ENCODE results near the gene EPHB2. TPM values are rescaled to one million over a fixed set of nuclear protein-coding genes. Genes with fewer than 3 reads are reported as not detected.

Gene EPHB2
- total and polyA plus RNA-seq, 2 experiments from 2014 or later: 1.0 to 5.1 TPM

DNA sequence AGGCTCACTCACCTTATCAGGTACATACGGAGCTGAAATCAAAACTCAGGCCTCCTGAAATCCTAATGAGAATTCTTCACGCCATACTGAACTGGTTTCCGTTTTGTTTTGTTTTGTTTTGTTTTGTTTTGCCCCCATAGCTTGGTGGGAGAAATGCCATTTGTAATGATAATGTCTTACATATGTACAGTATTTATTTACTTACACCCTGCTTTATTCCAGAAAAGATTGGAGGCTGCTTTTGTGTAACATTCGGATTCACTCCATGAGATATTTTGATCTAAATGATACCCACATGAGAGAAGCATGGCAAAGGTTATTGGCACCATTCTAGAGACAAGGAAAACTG, 84.7 kb downstream of the EPHB2 start:
- Histone ChIP-seq H3K9me2 (ENCODE audit: insufficient read depth) (no peaks in the 10 kb centered on the region), H3K4me3 (no peak overlapping the region), H3K9ac (no peak overlapping the region), H4K20me1 (ENCODE audit: insufficient read depth) (no peaks in the 10 kb centered on the region), H3K36me3 (ENCODE audit: low read depth) (no peaks in the 10 kb centered on the region), H3K4me2 (ENCODE audit: unreplicated experiment) (no peak overlapping the region), H3K4me1 (ENCODE audit: insufficient read depth) (no peaks in the 10 kb centered on the region), H3K9me3 (ENCODE audit: low read depth) (no peaks in the 10 kb centered on the region), H3K79me2 (ENCODE audit: insufficient read depth) (no peaks in the 10 kb centered on the region), H3F3A (ENCODE audit: insufficient read depth) (no peaks in the 10 kb centered on the region), H2AFZ (no peak overlapping the region), H3K27ac (no peak overlapping the region), H3K27me3 (replicated peaks; ENCODE audit: insufficient read depth) (no peaks in the 10 kb centered on the region; the same call in 1 of the 2 replicates)
- TF ChIP-seq EZH2 (IDR thresholded peaks at IDR 0.05; ENCODE audit: insufficient read depth, poor library complexity, severe bottlenecking): no peak
- TF ChIP-seq EZH2phosphoT487 (IDR thresholded peaks at IDR 0.05; ENCODE audit: insufficient read depth, low read depth): no peak
- WGBS, 2 experiments (ENCODE audit: low coverage in 1 of 2, low lambda C conversion rate in 2 of 2, missing lambda C conversion rate in 2 of 2): 92 to 96% methylated on average over 4 of the region's 4 CpGs
- in situ Hi-C loops (cut with MboI): no loop called here
- DNase-seq: no peak

GRCh38 chr1:22796642-22797041, 86.0 kb downstream of the EPHB2 start:
- H3K9ac ChIP-seq: no peak overlapping the region
- no peaks in the 10 kb centered on the region for H3K4me1 ChIP-seq (ENCODE audit: insufficient read depth)
- DNase-seq: no peak
- H3K4me3 ChIP-seq: no peak overlapping the region
- H3F3A ChIP-seq (ENCODE audit: insufficient read depth): no peaks in the 10 kb centered on the region
- TF ChIP-seq EZH2 (IDR thresholded peaks at IDR 0.05; ENCODE audit: insufficient read depth, poor library complexity, severe bottlenecking) (no peak), EZH2phosphoT487 (IDR thresholded peaks at IDR 0.05; ENCODE audit: insufficient read depth, low read depth) (no peak)
- in situ Hi-C loops (cut with MboI): no loop called here
- no peaks in the 10 kb centered on the region for H4K20me1 ChIP-seq (ENCODE audit: insufficient read depth)
- H2AFZ ChIP-seq: no peak overlapping the region
- H3K9me3 ChIP-seq (ENCODE audit: low read depth): no peaks in the 10 kb centered on the region
- no peaks in the 10 kb centered on the region for H3K36me3 ChIP-seq (ENCODE audit: low read depth)
- no peak overlapping the region for H3K4me2 ChIP-seq (ENCODE audit: unreplicated experiment)
- no peak overlapping the region for H3K27ac ChIP-seq
- no peaks in the 10 kb centered on the region; the same call in 1 of the 2 replicates for H3K27me3 ChIP-seq (replicated peaks; ENCODE audit: insufficient read depth)
- H3K9me2 ChIP-seq (ENCODE audit: insufficient read depth): no peaks in the 10 kb centered on the region
- no peaks in the 10 kb centered on the region for H3K79me2 ChIP-seq (ENCODE audit: insufficient read depth)
- 88 to 90% methylated on average over 4 of the region's 4 CpGs for WGBS, 2 experiments (ENCODE audit: low coverage in 1 of 2, low lambda C conversion rate in 2 of 2, missing lambda C conversion rate in 2 of 2)

- H3K9ac ChIP-seq: no peak overlapping the region
- no peaks in the 10 kb centered on the region for H3K9me2 ChIP-seq (ENCODE audit: insufficient read depth)
- no peak overlapping the region for H3K4me3 ChIP-seq
- no peak overlapping the region for H3K27ac ChIP-seq
- H3K27me3 ChIP-seq (replicated peaks; ENCODE audit: insufficient read depth): no peaks in the 10 kb centered on the region; the same call in 1 of the 2 replicates
- no peaks in the 10 kb centered on the region for H3F3A ChIP-seq (ENCODE audit: insufficient read depth)
- H2AFZ ChIP-seq: no peak overlapping the region
- WGBS, 2 experiments (ENCODE audit: low coverage in 1 of 2, low lambda C conversion rate in 2 of 2, missing lambda C conversion rate in 2 of 2): 74 to 90% methylated on average over 3 of the region's 3 CpGs
- DNase-seq: no peak
- no peaks in the 10 kb centered on the region for H3K9me3 ChIP-seq (ENCODE audit: low read depth)
- H3K4me2 ChIP-seq (ENCODE audit: unreplicated experiment): no peak overlapping the region
- no peaks in the 10 kb centered on the region for H3K4me1 ChIP-seq (ENCODE audit: insufficient read depth)
- no peaks in the 10 kb centered on the region for H3K36me3 ChIP-seq (ENCODE audit: low read depth)
- H4K20me1 ChIP-seq (ENCODE audit: insufficient read depth): no peaks in the 10 kb centered on the region
- in situ Hi-C loops (cut with MboI): no loop called here
- TF ChIP-seq EZH2phosphoT487 (IDR thresholded peaks at IDR 0.05; ENCODE audit: insufficient read depth, low read depth): no peak
- no peak for TF ChIP-seq EZH2 (IDR thresholded peaks at IDR 0.05; ENCODE audit: insufficient read depth, poor library complexity, severe bottlenecking)
- H3K79me2 ChIP-seq (ENCODE audit: insufficient read depth): no peaks in the 10 kb centered on the region
Observed at GRCh38 chr1:22798083-22798482, 87.4 kb downstream of the EPHB2 start.

- Histone ChIP-seq H3K9ac (no peak overlapping the region), H2AFZ (no peak overlapping the region), H3K27ac (no peak overlapping the region), H3K9me3 (ENCODE audit: low read depth) (no peaks in the 10 kb centered on the region), H3K27me3 (replicated peaks; ENCODE audit: insufficient read depth) (no peaks in the 10 kb centered on the region; the same call in 1 of the 2 replicates), H3K4me2 (ENCODE audit: unreplicated experiment) (no peak overlapping the region), H3K4me3 (no peak overlapping the region), H3K36me3 (ENCODE audit: low read depth) (no peaks in the 10 kb centered on the region), H3K79me2 (ENCODE audit: insufficient read depth) (no peaks in the 10 kb centered on the region), H3K4me1 (ENCODE audit: insufficient read depth) (peaks cover 11% of the 10 kb centered on the region), H4K20me1 (ENCODE audit: insufficient read depth) (no peaks in the 10 kb centered on the region), H3F3A (ENCODE audit: insufficient read depth) (no peaks in the 10 kb centered on the region), H3K9me2 (ENCODE audit: insufficient read depth) (no peaks in the 10 kb centered on the region)
- TF ChIP-seq EZH2 (IDR thresholded peaks at IDR 0.05; ENCODE audit: insufficient read depth, poor library complexity, severe bottlenecking) (no peak), EZH2phosphoT487 (IDR thresholded peaks at IDR 0.05; ENCODE audit: insufficient read depth, low read depth) (no peak)
- no peak for DNase-seq
- 91 to 92% methylated on average over 16 of the region's 16 CpGs for WGBS, 2 experiments (ENCODE audit: low coverage in 1 of 2, low lambda C conversion rate in 2 of 2, missing lambda C conversion rate in 2 of 2)
- in situ Hi-C loops (cut with MboI): no loop called here
Observed at GRCh38 chr1:22799971-22800370, 89.3 kb downstream of the EPHB2 start.

- WGBS, 2 experiments (ENCODE audit: low coverage in 1 of 2, low lambda C conversion rate in 2 of 2, missing lambda C conversion rate in 2 of 2): 86% methylated on average over 8 of the region's 8 CpGs
- TF ChIP-seq EZH2 (IDR thresholded peaks at IDR 0.05; ENCODE audit: insufficient read depth, poor library complexity, severe bottlenecking): no peak
- no peak for TF ChIP-seq EZH2phosphoT487 (IDR thresholded peaks at IDR 0.05; ENCODE audit: insufficient read depth, low read depth)
- in situ Hi-C loops (cut with MboI): no loop called here
Observed at GRCh38 chr1:22800629-22801028, 90.0 kb downstream of the EPHB2 start.

More at GRCh38 chr1:22800629-22801028, 90.0 kb downstream of the EPHB2 start:
- Histone ChIP-seq H3K4me2 (ENCODE audit: unreplicated experiment) (no peak overlapping the region), H3K9ac (no peak overlapping the region), H2AFZ (no peak overlapping the region), H3K36me3 (ENCODE audit: low read depth) (no peaks in the 10 kb centered on the region), H3K9me3 (ENCODE audit: low read depth) (no peaks in the 10 kb centered on the region), H3K4me1 (ENCODE audit: insufficient read depth) (peaks cover 11% of the 10 kb centered on the region), H3F3A (ENCODE audit: insufficient read depth) (no peaks in the 10 kb centered on the region), H3K27ac (no peak overlapping the region), H3K4me3 (no peak overlapping the region), H3K79me2 (ENCODE audit: insufficient read depth) (no peaks in the 10 kb centered on the region), H3K9me2 (ENCODE audit: insufficient read depth) (no peaks in the 10 kb centered on the region), H3K27me3 (replicated peaks; ENCODE audit: insufficient read depth) (no peaks in the 10 kb centered on the region; the same call in 1 of the 2 replicates), H4K20me1 (ENCODE audit: insufficient read depth) (no peaks in the 10 kb centered on the region)
- DNase-seq: no peak

All from GM23248 (cell line).